GM12891 (cell line): Measurements from ENCODE around the gene STAT3.

ENCODE experiments used
- PAX5 ChIP-seq: IDR thresholded peaks from 2 replicates; pipeline ENCODE4 v1.6.1; 2011; ENCODE audit warnings: low read length, moderate library complexity, mild to moderate bottlenecking; ENCODE audit not compliant: insufficient read depth, severe bottlenecking
- POLR2A ChIP-seq: IDR thresholded peaks from 2 replicates; pipeline ENCODE4 v1.6.1; 2011; ENCODE audit warnings: low read depth, low read length, control low read depth
- POLR2AphosphoS5 ChIP-seq: IDR thresholded peaks from 2 replicates; pipeline ENCODE4 v1.6.1; 2011; ENCODE audit warnings: low read depth, low read length, control low read depth
- TAF1 ChIP-seq: IDR thresholded peaks from 2 replicates; pipeline ENCODE4 v1.6.1; 2011; ENCODE audit warnings: low read depth, low read length, control low read depth

DNA sequence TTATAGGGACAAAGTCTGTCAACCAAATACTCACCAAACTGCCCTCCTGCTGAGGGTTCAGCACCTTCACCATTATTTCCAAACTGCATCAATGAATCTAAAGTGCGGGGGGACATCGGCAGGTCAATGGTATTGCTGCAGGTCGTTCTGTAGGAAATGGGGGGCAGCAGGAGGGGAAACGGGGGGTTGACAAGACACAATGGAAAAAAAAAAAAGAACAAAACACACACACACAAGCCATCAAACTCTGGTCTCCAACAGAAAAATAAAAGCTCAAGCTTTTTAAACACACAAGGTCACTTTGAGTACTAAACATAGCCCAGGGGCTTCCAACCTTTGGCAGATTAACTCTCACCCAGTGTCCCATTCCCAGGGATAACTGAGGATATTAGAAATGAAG, 71.5 kb downstream of the STAT3 start:
- TF ChIP-seq TAF1 (no peak), POLR2AphosphoS5 (no peak), POLR2A (no peak), PAX5 (no peak)
